Measurements from ENCODE around the gene METTL9.
"Not testable (repeated sequence)": the region's sequence is repeated elsewhere in the genome, so short reads cannot be mapped to it uniquely, and the experiment has no call there.

METTL9 gene

DNA sequence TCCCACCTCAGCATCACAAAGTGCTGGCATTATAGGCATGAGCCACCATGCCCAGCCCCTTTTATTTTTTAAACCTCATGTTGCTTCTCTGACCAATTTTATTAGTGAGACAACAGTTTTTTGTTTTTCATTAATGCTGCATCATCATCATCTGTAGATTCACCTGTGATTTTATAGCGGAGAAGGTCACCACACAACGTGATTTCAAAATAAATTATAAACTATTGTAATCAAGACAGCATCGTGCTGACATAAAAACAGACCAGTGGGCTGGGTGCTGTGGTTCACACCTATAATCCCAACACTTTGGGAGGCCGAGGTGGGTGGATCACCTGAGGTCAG lies 28.7 kb upstream of the METTL9 start:
- FAIRE-seq (no peak), DNase-seq (ENCODE audit: insufficient read length, low spot score) (no peak)

DNA sequence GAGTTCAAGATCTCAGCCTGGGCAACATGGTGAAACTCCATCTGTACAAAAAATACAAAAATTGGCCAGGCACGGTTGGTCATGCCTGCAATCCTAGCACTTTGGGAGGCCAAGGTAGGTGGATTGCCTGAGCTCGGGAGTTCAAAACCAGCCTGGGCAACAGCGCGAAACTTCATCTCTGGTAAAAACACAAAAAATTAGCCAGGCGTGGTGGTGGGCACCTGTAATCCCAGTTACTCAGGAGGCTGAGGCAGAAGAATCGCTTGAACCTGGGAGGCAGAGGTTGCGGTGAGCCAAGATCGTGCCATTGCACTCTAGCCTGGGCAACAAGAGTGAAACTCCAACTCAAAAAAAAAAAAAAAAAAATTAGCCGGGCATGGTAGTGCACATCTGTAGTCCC lies 25.9 kb upstream of the METTL9 start:
- FAIRE-seq; DNase-seq (ENCODE audit: insufficient read length, low spot score): not testable (repeated sequence)

DNA sequence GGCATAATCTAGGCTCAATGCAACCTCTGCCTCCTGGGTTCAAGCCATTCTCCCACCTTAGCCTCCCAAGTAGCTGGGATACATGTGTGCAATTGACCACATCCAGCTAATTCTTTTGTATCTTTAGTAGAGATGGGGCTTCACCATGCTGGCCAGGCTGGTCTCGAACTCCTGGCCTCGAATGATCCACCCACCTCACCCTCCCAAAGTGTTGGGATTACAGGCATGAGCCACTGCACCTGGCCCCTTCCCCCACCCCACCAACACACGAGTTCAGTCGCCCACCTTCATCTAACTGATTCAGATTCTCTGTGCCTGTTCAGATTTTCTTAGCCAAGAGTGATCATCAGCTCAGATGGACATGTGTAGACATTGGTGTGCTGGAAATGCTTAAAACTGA lies 25.0 kb upstream of the METTL9 start:
- FAIRE-seq (no peak), DNase-seq (ENCODE audit: insufficient read length, low spot score) (no peak)

DNA sequence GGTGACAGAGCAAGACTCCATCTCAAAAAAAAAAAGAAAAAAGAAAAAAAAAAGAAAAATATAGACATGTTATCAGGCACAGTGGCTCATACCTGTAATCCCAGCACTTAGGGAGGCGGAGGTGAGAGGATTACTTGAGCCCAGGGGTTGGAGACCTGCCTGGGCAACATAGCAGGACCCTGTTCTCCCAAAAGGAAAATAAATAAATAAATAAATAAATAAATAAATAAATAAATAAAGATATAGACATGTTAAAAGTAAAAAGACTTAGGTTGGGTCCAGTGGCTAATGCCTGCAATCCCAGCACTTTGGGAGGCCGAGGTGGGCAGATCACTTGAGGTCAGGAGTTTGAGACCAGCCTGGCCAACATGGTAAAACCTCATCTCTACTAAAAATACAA lies 23.1 kb upstream of the METTL9 start:
- not testable (repeated sequence) for FAIRE-seq; DNase-seq (ENCODE audit: insufficient read length, low spot score)

DNA sequence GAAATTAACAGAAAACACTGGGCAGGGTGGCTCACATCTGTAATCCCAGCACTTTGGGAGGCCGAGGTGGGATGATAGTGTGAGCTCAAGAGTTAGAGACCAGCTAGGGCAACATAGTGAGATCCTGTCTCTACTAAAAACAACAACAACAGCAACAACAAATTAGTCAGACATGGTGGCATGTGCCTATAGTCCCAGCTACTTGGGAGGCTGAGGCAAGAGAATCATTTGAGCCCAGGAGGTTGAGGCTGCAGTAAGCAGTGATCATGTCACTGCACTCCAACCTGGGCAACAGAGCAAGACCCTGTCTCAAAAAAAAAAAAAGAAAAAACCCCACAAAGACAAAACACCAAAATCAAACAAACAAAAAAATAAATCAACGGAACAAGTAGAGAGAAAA lies 21.9 kb upstream of the METTL9 start:
- not testable (repeated sequence) for FAIRE-seq; DNase-seq (ENCODE audit: insufficient read length, low spot score)

DNA sequence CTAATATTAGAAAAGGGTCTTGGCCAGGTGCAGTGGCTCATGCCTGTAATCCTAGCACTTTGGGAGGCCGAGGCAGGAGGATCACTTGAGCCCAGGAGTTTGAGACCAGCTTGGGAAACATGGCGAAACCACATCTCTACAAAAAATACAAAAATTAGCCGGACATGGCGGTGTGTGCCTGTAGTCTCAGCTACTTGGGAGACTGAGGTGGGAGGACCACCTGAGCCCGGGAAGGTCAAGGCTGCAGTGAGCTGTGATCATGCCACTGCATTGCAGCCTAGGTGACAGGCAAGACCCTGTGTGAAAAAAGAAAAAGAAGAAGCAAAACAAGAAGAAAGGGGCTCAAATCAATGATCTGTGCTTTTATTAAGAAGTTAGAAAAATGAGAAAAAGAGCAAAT lies 21.1 kb upstream of the METTL9 start:
- DNase-seq (ENCODE audit: insufficient read length, low spot score); FAIRE-seq: not testable (repeated sequence)

DNA sequence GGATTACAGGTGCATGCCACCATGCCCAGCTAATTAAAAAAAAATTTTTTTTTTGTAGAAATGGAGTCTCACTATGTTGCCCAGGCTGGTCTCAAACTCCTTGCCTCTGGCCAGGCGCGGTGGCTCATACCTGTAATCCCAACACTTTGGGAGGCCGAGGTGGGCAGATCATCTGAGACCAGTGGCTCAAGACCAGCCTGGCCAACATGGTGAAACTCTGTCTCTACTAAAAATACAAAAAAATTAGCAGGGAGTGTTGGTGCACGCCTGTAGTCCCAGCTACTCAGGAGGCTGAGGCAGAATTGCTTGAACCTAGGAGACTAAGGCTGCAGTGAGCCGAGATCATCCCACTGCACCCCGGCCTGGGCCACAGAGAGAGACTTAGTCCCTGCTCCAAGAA lies 19.2 kb upstream of the METTL9 start:
- FAIRE-seq; DNase-seq (ENCODE audit: insufficient read length, low spot score): not testable (repeated sequence)

DNA sequence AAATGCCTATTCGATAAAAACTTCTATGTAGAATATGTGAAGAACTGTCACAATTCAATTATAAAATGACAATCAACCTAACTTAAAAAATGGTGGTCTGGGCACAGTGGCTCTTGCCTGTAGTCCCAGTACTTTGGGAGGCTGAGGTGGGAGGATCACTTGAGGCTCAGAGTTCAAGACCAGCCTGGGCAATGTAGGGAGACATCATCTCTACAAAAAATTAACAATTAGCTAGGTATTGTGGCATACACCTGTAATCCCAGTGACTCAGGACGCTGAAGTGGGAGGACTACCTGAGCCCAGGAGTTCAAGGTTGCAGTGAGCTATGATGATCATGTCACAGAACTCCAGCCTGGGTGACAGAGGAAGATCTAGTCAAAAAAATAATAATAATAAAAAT lies 18.6 kb upstream of the METTL9 start:
- no peak for DNase-seq (ENCODE audit: insufficient read length, low spot score)
- FAIRE-seq: no peak

DNA sequence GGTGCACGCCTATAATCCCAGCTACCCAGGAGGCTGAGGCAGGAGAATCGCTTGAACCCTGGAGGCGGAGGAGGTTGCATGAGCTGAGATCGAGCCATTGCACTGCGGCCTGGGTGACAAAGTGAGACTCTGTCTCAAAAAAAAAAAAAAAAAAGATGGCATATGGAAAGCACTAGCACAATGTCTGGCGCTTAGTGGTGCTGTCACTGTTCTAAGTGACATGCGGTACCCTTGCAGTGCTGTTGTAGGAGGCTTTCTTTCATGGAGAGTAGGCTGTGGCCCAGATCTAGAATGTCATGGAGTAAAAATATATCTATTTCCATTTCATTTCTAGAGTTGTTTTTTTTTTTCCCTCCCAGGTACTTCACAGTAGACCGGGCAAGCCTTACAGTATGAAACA lies 14.6 kb upstream of the METTL9 start:
- no peak for DNase-seq (ENCODE audit: insufficient read length, low spot score)
- no peak for FAIRE-seq

DNA sequence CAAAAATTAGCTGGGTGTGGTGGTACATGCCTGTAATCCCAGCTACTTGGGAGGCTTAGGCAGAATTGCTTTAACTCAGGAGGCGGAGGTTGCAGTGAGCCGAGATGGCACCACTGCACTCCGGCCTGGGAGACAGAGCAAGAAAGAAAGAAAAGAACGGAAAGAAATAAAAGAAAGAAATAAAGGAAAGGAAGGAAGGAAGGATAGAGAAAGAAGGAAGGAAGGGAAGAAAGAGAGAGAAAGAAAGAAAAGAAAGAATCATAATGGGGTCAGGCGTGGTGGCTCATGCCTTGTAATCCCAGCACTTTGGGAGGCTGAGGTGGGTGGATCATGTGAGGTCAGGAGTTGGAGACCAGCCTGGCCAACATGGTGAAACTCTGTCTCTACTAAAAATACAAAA lies 10.8 kb upstream of the METTL9 start:
- DNase-seq (ENCODE audit: insufficient read length, low spot score); FAIRE-seq: not testable (repeated sequence)

DNA sequence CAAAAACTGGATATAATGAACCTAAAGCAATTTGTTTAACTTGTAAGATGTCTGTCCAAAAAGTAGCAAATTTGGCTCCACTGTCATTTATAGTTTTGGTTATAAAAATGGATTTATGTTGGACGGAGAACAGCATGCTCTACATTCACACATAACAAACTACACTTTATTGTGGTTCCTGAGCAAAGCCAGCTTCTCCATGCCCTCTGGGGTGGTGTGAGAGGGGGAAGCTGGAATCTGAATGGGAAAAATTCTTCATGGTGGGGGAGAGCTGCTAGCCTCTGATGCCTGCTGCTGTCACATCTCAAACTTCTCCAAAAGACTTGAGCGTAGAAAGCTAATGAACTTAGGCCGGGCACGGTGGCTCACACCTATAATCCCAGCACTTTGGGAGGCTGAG lies 9.8 kb upstream of the METTL9 start:
- no peak for DNase-seq (ENCODE audit: insufficient read length, low spot score)
- FAIRE-seq: no peak

DNA sequence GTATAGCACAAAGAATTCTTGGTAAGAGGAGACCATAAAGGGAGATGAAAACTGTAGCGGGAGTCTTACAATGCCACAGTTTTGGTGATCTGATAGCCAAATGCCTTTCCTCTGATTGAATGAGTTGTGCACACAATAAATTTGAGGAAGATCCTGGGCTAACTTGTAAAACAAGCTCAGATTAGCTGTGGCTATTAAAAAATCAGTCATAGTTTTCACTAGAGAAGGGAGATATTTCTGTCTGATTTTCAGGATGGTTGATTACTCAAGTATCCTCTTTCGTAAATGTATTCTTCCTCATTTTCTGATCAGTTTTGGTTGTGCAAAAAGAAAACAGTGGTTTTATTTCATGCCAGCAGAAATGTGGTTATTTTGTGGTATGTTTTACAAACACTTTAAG lies 9.1 kb upstream of the METTL9 start:
- no peak for FAIRE-seq
- no peak for DNase-seq (ENCODE audit: insufficient read length, low spot score)

DNA sequence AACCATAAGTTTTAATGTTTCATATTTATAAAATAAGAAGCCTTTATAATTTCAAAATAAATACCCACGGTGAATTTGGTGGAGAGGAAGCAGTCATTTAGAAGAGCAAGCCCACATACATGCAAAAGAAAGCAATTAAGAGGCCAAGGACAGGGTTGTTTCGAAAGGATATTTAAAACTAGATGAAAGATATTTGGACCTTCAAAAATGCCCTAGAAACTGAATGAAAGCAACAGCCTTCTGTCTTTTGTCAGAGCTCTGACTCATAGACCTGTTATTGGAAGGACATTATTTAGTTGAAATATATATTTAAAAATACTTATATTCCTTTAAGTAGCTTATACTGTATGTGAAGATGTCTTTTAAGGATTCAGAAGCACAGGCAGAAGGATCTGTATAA lies 8.6 kb upstream of the METTL9 start:
- no peak for DNase-seq (ENCODE audit: insufficient read length, low spot score)
- no peak for FAIRE-seq

DNA sequence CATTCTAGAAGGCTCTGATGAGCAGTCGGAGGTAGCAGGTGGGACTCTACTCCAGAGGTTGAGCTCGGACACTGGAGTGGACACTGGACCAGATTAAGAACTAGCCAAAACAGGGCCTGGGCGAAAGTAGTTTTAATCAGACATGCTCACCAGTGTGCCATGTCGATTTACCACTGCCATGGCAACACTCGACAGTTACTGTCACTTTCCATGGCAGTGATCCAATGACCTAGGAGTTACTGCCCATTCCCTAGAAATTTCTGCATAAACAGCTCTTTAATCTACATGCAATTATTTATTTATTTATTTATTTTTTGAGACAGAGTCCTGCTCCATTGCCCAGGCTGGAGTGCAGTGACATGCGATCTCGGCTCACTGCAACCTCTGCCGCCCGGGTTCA lies 7.2 kb upstream of the METTL9 start:
- no peak for FAIRE-seq
- DNase-seq (ENCODE audit: insufficient read length, low spot score): no peak

DNA sequence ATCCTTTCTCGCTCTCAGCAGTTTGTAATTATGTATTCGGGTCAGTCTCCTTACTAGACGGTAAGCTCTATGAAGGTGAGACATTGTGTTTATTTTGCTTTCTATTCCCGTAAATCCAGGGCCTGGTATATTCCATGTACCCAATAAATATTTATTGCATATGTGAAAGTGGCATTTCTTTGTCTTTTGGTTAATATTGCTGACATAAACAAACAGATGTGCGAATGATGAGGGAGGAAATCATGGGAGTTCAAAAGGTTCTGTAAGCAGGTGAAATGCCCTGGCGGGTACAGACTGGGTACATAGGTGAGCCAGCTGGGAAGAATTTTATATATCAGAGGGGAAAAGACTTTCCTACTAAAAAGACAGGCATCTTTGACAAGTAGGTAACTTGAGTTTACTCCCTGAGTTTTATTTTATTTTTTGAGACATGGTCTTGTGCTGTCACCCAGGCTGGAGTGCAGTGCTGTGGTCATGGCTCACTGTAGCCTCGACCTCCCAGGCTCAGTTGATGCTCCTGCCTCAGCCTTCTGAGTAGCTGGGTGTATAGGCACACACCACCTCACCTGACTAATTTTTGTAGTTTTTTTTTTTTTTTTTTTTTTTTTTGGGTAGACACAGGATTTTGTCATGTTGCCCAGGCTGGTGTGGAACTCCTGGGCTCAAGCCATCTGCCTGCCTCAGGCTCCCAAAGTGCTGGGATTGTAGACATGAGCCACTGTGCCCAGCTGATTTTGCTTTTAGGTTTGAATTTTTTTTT lies 5.7 kb upstream of the METTL9 start:
- FAIRE-seq (no peak), DNase-seq (ENCODE audit: insufficient read length, low spot score) (no peak)

DNA sequence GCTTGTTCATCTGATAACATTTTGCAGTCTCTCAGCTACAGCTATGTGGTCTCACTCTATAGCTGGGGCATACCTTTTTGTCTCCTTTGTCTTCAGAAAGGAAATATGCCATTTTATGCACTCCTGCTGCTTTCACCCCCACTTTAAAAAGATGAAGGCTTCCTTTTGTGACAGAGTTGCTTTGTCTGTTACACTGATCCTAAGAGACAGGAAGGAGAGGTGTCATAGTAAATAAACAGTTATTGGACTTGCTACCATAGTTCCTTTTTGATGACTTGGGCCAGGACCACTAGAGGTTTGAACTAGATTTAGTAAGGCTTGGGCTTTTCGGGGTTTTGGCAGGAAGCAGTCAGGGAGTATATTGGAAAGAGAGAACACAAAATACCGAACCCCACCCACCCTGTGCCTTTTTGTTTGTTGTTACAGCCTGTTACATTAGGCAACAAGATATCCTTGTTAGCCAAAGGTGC lies 1.8 kb upstream of the METTL9 start:
- FAIRE-seq (no peak), DNase-seq (ENCODE audit: insufficient read length, low spot score) (no peak)

DNA sequence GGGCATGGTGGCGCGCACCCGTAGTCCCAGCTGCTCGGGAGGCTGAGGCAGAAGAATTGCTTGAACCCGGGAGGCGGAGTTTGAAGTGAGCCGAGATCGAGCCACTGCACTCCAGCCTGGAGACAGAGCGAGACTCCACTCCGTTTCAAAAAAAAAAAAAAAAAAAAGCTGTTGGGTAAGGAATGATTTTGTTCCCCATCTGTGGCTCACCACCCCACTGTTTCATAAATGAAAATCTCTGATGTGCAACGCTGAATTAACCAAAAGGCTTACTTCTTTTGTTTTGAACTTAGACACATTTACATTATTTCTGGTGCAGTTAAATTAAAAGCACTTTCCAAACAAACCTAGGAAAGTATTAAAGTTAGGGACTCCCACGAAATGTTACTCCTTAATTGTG lies 1.2 kb upstream of the METTL9 start:
- no peak for FAIRE-seq
- no peak for DNase-seq (ENCODE audit: insufficient read length, low spot score)

DNA sequence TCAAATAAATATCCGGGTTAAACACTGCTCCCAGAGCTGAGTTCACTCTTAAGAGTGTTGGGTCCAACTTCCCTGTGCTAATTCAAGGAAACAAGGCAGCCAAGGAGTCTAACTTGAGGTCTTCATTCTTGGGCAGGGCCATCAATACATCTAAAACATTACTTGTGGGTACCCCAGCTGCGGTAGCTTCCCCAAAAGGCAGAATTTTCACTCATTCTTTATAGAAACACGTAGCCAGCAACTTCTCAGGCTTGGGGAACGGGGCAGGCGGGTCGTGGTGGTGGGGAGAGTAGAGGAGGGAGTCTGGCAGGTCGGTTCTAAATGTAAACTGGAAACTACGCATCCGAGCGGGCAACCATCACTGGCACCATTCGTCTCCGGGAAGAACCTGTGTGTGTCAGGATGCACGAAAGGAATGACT lies 666 bp upstream of the METTL9 start:
- DNase-seq (ENCODE audit: insufficient read length, low spot score) (no peak), FAIRE-seq (no peak)

DNA sequence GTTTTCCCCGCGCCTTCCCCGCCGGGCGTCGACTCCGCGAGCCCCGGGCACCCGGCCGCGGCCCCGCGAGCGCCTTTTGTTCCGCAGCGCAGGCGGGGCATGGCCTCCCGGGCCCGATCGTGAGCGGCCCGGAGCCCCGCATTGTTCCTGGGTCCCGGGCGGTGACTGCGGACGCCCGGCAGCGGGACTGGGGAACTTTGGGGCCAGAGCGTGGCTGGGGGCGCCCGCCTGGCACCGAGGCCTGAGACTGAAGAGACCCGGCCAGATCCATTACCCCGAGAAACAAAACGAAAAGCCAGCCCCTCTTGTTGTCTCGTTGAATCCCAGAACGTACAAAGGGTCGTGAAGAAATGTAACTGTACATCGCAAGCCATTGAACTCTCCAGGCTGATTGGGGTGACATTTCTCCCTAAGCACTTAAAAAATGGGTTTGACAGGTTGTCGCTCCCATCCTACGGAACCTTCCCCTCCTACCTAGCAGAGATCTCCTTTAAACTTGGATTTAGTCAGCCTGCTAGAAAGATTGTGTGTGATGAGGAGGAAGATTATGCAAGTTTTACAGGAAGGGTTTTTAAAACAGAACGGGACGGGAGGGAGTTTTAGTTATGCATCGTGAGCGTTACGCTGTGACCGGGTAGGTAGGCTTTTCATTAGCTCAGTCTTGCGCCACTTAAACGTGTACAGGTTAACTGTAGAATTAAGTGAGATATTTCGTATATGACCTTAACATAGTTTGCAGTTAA lies 825 bp downstream of the METTL9 start:
- FAIRE-seq (no peak), DNase-seq (ENCODE audit: insufficient read length, low spot score) (peak; percentile 21)

DNA sequence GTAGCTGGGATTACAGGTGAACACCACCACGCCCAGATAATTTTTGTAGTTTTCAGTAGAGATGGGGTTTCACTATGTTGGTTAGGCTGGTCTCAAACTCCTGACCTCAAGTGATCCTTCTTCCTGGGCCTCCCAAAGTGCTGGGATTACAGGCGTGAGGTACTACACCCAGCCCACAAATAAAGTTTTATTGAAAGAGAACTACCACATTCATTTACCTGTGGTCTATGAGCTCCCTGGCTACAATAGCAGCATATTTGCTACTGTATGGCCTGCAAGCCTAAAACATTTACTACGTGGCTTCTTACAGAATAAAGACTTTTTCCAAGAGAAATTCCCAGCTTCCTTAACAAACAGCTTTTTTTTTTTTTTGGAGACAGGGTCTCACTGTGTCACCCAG lies 3.4 kb downstream of the METTL9 start:
- DNase-seq (ENCODE audit: insufficient read length, low spot score): no peak
- FAIRE-seq: no peak

DNA sequence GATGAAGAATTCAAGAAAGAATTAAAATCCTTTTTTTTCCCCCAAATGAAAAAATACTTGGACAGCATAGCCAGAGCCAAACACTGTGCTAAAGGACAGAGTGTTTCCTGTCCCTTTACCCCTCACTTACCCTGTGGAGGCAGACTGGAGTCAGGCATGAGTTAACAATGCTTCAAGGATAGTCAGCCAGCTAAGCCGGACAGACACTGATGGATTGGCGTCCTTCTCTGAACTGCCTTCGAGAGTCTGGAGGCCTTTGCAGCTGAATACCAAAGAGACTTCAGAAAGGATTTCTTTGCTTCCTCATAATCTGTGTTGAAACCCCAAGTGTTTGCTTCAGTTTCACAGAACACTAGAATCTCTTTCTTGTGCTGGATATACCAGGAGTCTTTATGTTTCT lies 4.6 kb downstream of the METTL9 start:
- FAIRE-seq: no peak

DNA sequence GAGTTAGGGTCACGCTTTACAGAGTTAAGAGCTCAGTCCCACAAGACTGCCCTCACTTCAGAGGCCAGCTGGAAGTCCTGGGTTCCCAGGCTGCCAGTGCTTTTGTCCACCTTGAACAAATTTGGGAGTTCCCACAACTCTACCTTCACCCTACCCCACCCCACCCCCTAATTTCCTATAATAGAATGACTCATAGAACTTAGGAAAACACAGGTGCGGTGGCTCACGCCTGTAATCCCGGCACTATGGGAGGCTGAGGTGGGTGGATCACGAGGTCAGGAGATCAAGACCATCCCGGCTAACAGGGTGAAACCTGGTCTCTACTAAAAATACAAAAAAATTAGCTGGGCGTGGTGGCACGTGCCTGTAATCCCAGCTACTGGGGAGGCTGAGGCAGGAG lies 6.5 kb downstream of the METTL9 start:
- not testable (repeated sequence) for DNase-seq (ENCODE audit: insufficient read length, low spot score)

More for the DNA sequence above, 4.6 kb downstream of the METTL9 start:
- DNase-seq (ENCODE audit: insufficient read length, low spot score): no peak

More for the DNA sequence above, 6.5 kb downstream of the METTL9 start:
- not testable (repeated sequence) for FAIRE-seq
